A673 (cell line): Measurements from ENCODE around the gene FOXP2.

Source experiments
- EZH2 ChIP-seq: fragments of 200-600 bp; sonication (generic); IDR thresholded peaks from 2 replicates; pipeline ENCODE4 v1.6.1; 2017; ENCODE audit warnings: borderline replicate concordance, low read depth, mild to moderate bottlenecking, mixed read lengths, antibody characterized with exemption, low read length; ENCODE audit not compliant: poor library complexity, severe bottlenecking
- TF ChIP-seq, protein P1 (sequence below): fragments of 300-800, 200-600 bp; sonication (generic); conservative IDR thresholded peaks from 2 replicates; pipeline ENCODE4 v1.5.1; 2017; ENCODE audit warnings: low read depth, mild to moderate bottlenecking, antibody characterized with exemption, low read length, moderate library complexity, mixed read lengths

DNA sequence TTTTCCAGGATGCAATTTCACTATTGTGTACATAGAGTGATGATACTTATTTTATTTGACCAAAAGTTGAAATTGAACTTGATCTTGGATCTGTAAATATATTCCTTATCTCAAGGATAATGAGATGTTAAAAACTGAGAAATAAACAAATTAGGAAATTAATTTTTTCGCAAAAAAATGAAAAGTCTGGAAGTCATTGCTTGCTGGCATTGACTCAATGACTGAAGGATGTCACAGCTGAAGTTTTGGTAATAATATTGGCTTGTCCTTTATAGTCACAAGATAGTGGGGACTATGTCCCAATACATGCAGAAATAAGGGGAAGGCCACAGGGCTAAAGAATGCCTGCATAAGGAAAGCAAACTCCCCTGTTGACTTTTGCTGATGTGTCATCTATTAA, 92.8 kb downstream of the FOXP2 start:
- TF ChIP-seq, protein P1, sequence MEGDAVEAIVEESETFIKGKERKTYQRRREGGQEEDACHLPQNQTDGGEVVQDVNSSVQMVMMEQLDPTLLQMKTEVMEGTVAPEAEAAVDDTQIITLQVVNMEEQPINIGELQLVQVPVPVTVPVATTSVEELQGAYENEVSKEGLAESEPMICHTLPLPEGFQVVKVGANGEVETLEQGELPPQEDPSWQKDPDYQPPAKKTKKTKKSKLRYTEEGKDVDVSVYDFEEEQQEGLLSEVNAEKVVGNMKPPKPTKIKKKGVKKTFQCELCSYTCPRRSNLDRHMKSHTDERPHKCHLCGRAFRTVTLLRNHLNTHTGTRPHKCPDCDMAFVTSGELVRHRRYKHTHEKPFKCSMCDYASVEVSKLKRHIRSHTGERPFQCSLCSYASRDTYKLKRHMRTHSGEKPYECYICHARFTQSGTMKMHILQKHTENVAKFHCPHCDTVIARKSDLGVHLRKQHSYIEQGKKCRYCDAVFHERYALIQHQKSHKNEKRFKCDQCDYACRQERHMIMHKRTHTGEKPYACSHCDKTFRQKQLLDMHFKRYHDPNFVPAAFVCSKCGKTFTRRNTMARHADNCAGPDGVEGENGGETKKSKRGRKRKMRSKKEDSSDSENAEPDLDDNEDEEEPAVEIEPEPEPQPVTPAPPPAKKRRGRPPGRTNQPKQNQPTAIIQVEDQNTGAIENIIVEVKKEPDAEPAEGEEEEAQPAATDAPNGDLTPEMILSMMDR: no peak
- no peak for TF ChIP-seq EZH2
